Measurements from ENCODE around the gene DBH. TPM values are rescaled to one million over a fixed set of nuclear protein-coding genes. Genes with fewer than 3 reads are reported as not detected.

DBH gene
- total RNA-seq, 1 donor from 2014 or later: 0.10 TPM

- no peak for DNase-seq
Observed at GRCh38 chr9:133604856-133605255, 31.3 kb upstream of the DBH start.

- no peak for DNase-seq
Observed at GRCh38 chr9:133605446-133605845, 30.7 kb upstream of the DBH start.

GRCh38 chr9:133605856-133606707, 30.1 kb upstream of the DBH start:
- DNase-seq: peak; percentile 88

- DNase-seq: no peak
Observed at GRCh38 chr9:133606708-133607025, 29.5 kb upstream of the DBH start.

GRCh38 chr9:133607381-133607780, 28.8 kb upstream of the DBH start:
- DNase-seq: no peak

- DNase-seq: no peak
Observed at GRCh38 chr9:133607976-133608375, 28.2 kb upstream of the DBH start.

- no peak for DNase-seq
Observed at GRCh38 chr9:133608382-133608781, 27.8 kb upstream of the DBH start.

- DNase-seq: no peak
Observed at GRCh38 chr9:133608889-133609288, 27.3 kb upstream of the DBH start.

GRCh38 chr9:133609311-133610098, 26.7 kb upstream of the DBH start, which contains the start of gene FAM163B:
TSS of gene FAM163B (minus strand) at chr9:133609389. CDS start at chr9:133580223, 29,166 bp downstream.
- DNase-seq: peak; percentile 87

GRCh38 chr9:133610845-133611244, 25.3 kb upstream of the DBH start:
- no peak for DNase-seq

GRCh38 chr9:133612051-133612450, 24.1 kb upstream of the DBH start:
- DNase-seq: no peak

GRCh38 chr9:133612816-133613215, 23.3 kb upstream of the DBH start:
- peak; percentile 40 for DNase-seq

- DNase-seq: no peak
Observed at GRCh38 chr9:133613432-133613831, 22.7 kb upstream of the DBH start.

- no peak for DNase-seq
Observed at GRCh38 chr9:133614056-133614455, 22.1 kb upstream of the DBH start.

GRCh38 chr9:133614678-133615077, 21.5 kb upstream of the DBH start:
- no peak for DNase-seq

GRCh38 chr9:133615186-133615585, 21.0 kb upstream of the DBH start:
- peak; percentile 26 for DNase-seq

- no peak for DNase-seq
Observed at GRCh38 chr9:133615606-133616188, 20.5 kb upstream of the DBH start.

GRCh38 chr9:133616643-133617405, 19.3 kb upstream of the DBH start:
- DNase-seq: no peak

GRCh38 chr9:133618726-133619125, 17.4 kb upstream of the DBH start:
- DNase-seq: no peak

- DNase-seq: no peak
Observed at GRCh38 chr9:133619791-133620190, 16.4 kb upstream of the DBH start.

GRCh38 chr9:133621725-133622267, 14.4 kb upstream of the DBH start:
- no peak for DNase-seq

- no peak for DNase-seq
Observed at GRCh38 chr9:133622555-133622954, 13.6 kb upstream of the DBH start.

Data from tongue (tissue), 2 donors.